H1 (cell line): Measurements from ENCODE around the gene PDZRN3. TPM values are rescaled to one million over a fixed set of nuclear protein-coding genes. Genes with fewer than 3 reads are reported as not detected.
A peak's percentile ranks its signal among the peaks of the same experiment; 100 is the strongest.

Experiments
- CTCF ChIA-PET: fragments of 300-600 bp; sonication (Branson Sonifier 250); formaldehyde crosslinking; loops from one replicate; lab custom pipeline; 2021; ENCODE audit not compliant: partially characterized antibody; lab: Charles Lee
- POLR2A ChIA-PET: fragments of 300-600 bp; sonication (Branson Sonifier 250); formaldehyde crosslinking; loops from one replicate; lab custom pipeline; 2021; ENCODE audit warnings: inconsistent platforms; ENCODE audit not compliant: partially characterized antibody; lab: Charles Lee
- DNase-seq, 2 experiments: peaks; one replicate each; pipeline versions ENCODE4 v3.0.0 to v3.0.0-alpha.2; 2010 to 2022; ENCODE audit warnings: low spot score in 2 of 2, low read depth in 1 of 2, mixed read lengths in 1 of 2
- FAIRE-seq: peaks from 2 replicates; lab custom pipeline; 2011; peaks lifted over from hg19 to GRCh38; lab: Jason Lieb, UNC
- H2AFZ ChIP-seq: 2 replicates; pipeline ENCODE4 v1.8.1; 2012; ENCODE audit warnings: low read length, inconsistent platforms
- H2AK5ac ChIP-seq: 2 replicates; pipeline ENCODE4 v1.6.1; 2013; ENCODE audit warnings: low read depth, low read length
- H2BK120ac ChIP-seq: replicated peaks from 2 replicates; pipeline ENCODE3; 2013; ENCODE audit warnings: low read depth, low read length, inconsistent platforms
- H2BK12ac ChIP-seq: 2 replicates; pipeline ENCODE4 v1.6.1; 2013; ENCODE audit warnings: low read depth, low read length
- H2BK15ac ChIP-seq: 2 replicates; pipeline ENCODE4 v1.6.1; 2013; ENCODE audit warnings: low read length
- H2BK20ac ChIP-seq: 2 replicates; pipeline ENCODE4 v1.6.1; 2013; ENCODE audit warnings: low read length
- H2BK5ac ChIP-seq: 2 replicates; pipeline ENCODE4 v1.6.1; 2013; ENCODE audit warnings: low read depth, low read length
- H3K14ac ChIP-seq: 2 replicates; pipeline ENCODE4 v1.6.1; 2013; ENCODE audit warnings: inconsistent platforms; ENCODE audit not compliant: insufficient read length
- H3K18ac ChIP-seq: 2 replicates; pipeline ENCODE4 v1.6.1; 2013; ENCODE audit warnings: low read length; ENCODE audit errors: extremely low read depth
- H3K23ac ChIP-seq: 2 replicates; pipeline ENCODE4 v1.6.1; 2013; ENCODE audit warnings: inconsistent platforms; ENCODE audit not compliant: insufficient read length
- H3K23me2 ChIP-seq: 2 replicates; pipeline ENCODE4 v1.6.1; 2013; ENCODE audit warnings: low read depth, low read length
- H3K27ac ChIP-seq: 2 replicates; pipeline ENCODE4 v1.6.1; 2011; ENCODE audit warnings: low read depth, low read length, inconsistent platforms
- H3K27me3 ChIP-seq, 4 experiments: replicated peaks in 1 of 4; 1 replicate in 1 of 4; 2 replicates in 3 of 4; pipeline versions ENCODE4 v1.6.1 to v1.8.1; 2011 to 2013; ENCODE audit warnings: low read length in 3 of 4, mild to moderate bottlenecking in 3 of 4, inconsistent platforms in 2 of 4, mixed read lengths in 2 of 4, moderate library complexity in 1 of 4; ENCODE audit not compliant: control insufficient read depth in 3 of 4, insufficient read depth in 3 of 4; ENCODE audit errors: extremely low read depth in 1 of 4
- H3K36me3 ChIP-seq, 4 experiments: 2 replicates each; pipeline versions ENCODE4 v1.6.1 to v1.8.1; 2011 to 2013; ENCODE audit warnings: mild to moderate bottlenecking in 4 of 4, low read length in 3 of 4, moderate library complexity in 2 of 4, control low read depth in 1 of 4, inconsistent platforms in 1 of 4; ENCODE audit not compliant: insufficient read depth in 4 of 4, control insufficient read depth in 2 of 4
- H3K4ac ChIP-seq: replicated peaks from 2 replicates; pipeline ENCODE3; 2013; ENCODE audit warnings: low read length, low read depth, mixed read lengths, inconsistent platforms; ENCODE audit not compliant: insufficient read length
- H3K4me1 ChIP-seq, 4 experiments: replicated peaks in 1 of 4; 1 replicate in 1 of 4; 2 replicates in 3 of 4; pipeline versions ENCODE4 v1.6.1 to v1.8.1; 2011 to 2013; ENCODE audit warnings: low read length in 3 of 4, inconsistent platforms in 2 of 4, mixed read lengths in 1 of 4; ENCODE audit not compliant: insufficient read depth in 4 of 4, control insufficient read depth in 3 of 4
- H3K4me2 ChIP-seq, 2 experiments: 2 replicates each; pipeline versions ENCODE4 v1.6.1 to v1.8.1; 2011 to 2013; ENCODE audit warnings: low read depth in 2 of 2, low read length in 2 of 2, control low read depth in 1 of 2, inconsistent platforms in 1 of 2, mild to moderate bottlenecking in 1 of 2; ENCODE audit not compliant: insufficient read depth in 1 of 2
- H3K4me3 ChIP-seq, 4 experiments: fragments of 200-600, 300-600 bp in 1 of 4; sonication (generic), shearing (Covaris generic), sonication (Bioruptor Twin) in 1 of 4; 2 replicates each; pipeline versions ENCODE4 v1.5.1 to v1.8.1; 2011 to 2016; ENCODE audit warnings: low read length in 4 of 4, low read depth in 3 of 4, control low read depth in 2 of 4, inconsistent platforms in 2 of 4, mild to moderate bottlenecking in 2 of 4, mixed read lengths in 1 of 4, moderate library complexity in 1 of 4; ENCODE audit not compliant: insufficient read depth in 2 of 4; ENCODE audit errors: extremely low read depth in 1 of 4
- H3K56ac ChIP-seq: replicated peaks from 2 replicates; pipeline ENCODE3; 2013; ENCODE audit warnings: low read depth, mild to moderate bottlenecking, mixed read lengths, low read length, inconsistent platforms; ENCODE audit not compliant: insufficient read length
- H3K79me1 ChIP-seq: 2 replicates; pipeline ENCODE4 v1.6.1; 2013; ENCODE audit warnings: low read depth, low read length, control low read depth
- H3K79me2 ChIP-seq, 2 experiments: 2 replicates each; pipeline versions ENCODE4 v1.6.1 to v1.8.1; 2012 to 2013; ENCODE audit warnings: low read length in 2 of 2, mild to moderate bottlenecking in 2 of 2, inconsistent platforms in 1 of 2; ENCODE audit not compliant: insufficient read depth in 2 of 2, control insufficient read depth in 1 of 2
- H3K9ac ChIP-seq, 4 experiments: replicated peaks in 1 of 4; 1 replicate in 1 of 4; 2 replicates in 3 of 4; pipeline versions ENCODE4 v1.6.1 to v1.8.1; 2011 to 2013; ENCODE audit warnings: low read depth in 3 of 4, low read length in 3 of 4, control low read depth in 2 of 4, mild to moderate bottlenecking in 2 of 4, moderate library complexity in 2 of 4, inconsistent platforms in 1 of 4; ENCODE audit errors: extremely low read depth in 1 of 4
- H3K9me3 ChIP-seq, 2 experiments: 2 replicates each; pipeline versions ENCODE4 v1.6.1 to v1.8.1; 2012 to 2013; ENCODE audit warnings: mild to moderate bottlenecking in 2 of 2, moderate library complexity in 2 of 2, control low read depth in 1 of 2, inconsistent platforms in 1 of 2, low read depth in 1 of 2, low read length in 1 of 2, mixed read lengths in 1 of 2; ENCODE audit not compliant: insufficient read depth in 2 of 2
- H4K20me1 ChIP-seq, 2 experiments: replicated peaks in 1 of 2; 2 replicates each; pipeline versions ENCODE3 to v1.8.1; 2011 to 2013; ENCODE audit warnings: inconsistent platforms in 2 of 2, low read length in 2 of 2, mild to moderate bottlenecking in 1 of 2; ENCODE audit not compliant: insufficient read depth in 2 of 2, control insufficient read depth in 1 of 2
- H4K5ac ChIP-seq: 2 replicates; pipeline ENCODE4 v1.6.1; 2013; ENCODE audit warnings: low read length, low read depth, mixed read lengths, inconsistent platforms; ENCODE audit not compliant: insufficient read length
- H4K8ac ChIP-seq: 2 replicates; pipeline ENCODE4 v1.8.0; 2013; ENCODE audit warnings: mild to moderate bottlenecking, moderate library complexity, low read length, inconsistent platforms; ENCODE audit not compliant: insufficient read depth; ENCODE audit errors: extremely low read depth
- H4K91ac ChIP-seq: replicated peaks from 2 replicates; pipeline ENCODE3; 2013; ENCODE audit warnings: low read length, mixed read lengths, inconsistent platforms; ENCODE audit not compliant: insufficient read length
- ATF2 ChIP-seq: IDR thresholded peaks from 2 replicates; pipeline ENCODE4 v1.6.1; 2012; ENCODE audit warnings: low read length, inconsistent platforms
- ATF3 ChIP-seq: IDR thresholded peaks from 2 replicates; pipeline ENCODE4 v1.6.1; 2011; ENCODE audit warnings: low read depth, mild to moderate bottlenecking, low read length; ENCODE audit not compliant: insufficient read depth
- FOSL1 ChIP-seq: IDR thresholded peaks from 2 replicates; pipeline ENCODE4 v1.6.1; 2011; ENCODE audit warnings: mild to moderate bottlenecking, low read depth, low read length, moderate library complexity; ENCODE audit not compliant: insufficient read depth
- HDAC6 ChIP-seq: IDR thresholded peaks from one replicate; pipeline ENCODE4 v1.7.1; 2012; ENCODE audit warnings: low read depth, mild to moderate bottlenecking, inconsistent platforms, low read length, moderate library complexity
- JUN ChIP-seq: IDR thresholded peaks from 2 replicates; pipeline ENCODE4 v1.6.1; 2011; ENCODE audit warnings: low read depth, mild to moderate bottlenecking, improper control_type of control experiment, low read length
- MAFK ChIP-seq: IDR thresholded peaks from 2 replicates; pipeline ENCODE4 v1.6.1; 2012; ENCODE audit warnings: low read depth, mild to moderate bottlenecking, improper control_type of control experiment, low read length
- RAD21 ChIP-seq, 2 experiments: IDR thresholded peaks in 1 of 2; conservative IDR thresholded peaks in 1 of 2; 2 replicates each; pipeline ENCODE4 v1.6.1; 2011; ENCODE audit warnings: low read depth in 2 of 2, low read length in 2 of 2, improper control_type of control experiment in 1 of 2, inconsistent platforms in 1 of 2, mild to moderate bottlenecking in 1 of 2, moderate library complexity in 1 of 2
- TBP ChIP-seq: IDR thresholded peaks from 2 replicates; pipeline ENCODE4 v1.6.1; 2011; ENCODE audit warnings: low read depth, low read length, improper control_type of control experiment
- WGBS, 2 experiments: shearing (Covaris generic) in 1 of 2; methylation state at CpG; one replicate each; pipeline versions ENCODE4 v1.1.6 to v1.1.7; 2013 to 2015; ENCODE audit warnings: low lambda C conversion rate in 2 of 2, mixed read lengths in 2 of 2, inconsistent platforms in 1 of 2, low coverage in 1 of 2, missing lambda C conversion rate in 1 of 2; ENCODE audit not compliant: insufficient replicate concordance in 2 of 2, insufficient coverage in 1 of 2, insufficient read length in 1 of 2; ENCODE audit errors: extremely low coverage in 1 of 2, missing lambda C conversion rate in 1 of 2; 5-methylcytosine and 5-hydroxymethylcytosine counted together
- polyA plus RNA-seq, 7 experiments: library from polyadenylated mRNA; depleted of rRNA in 3 of 7; stranded (reverse) in 5 of 7; unstranded in 2 of 7; fragments of >200 nt in 5 of 7; fragments of 200-250 nt in 2 of 7; gene quantifications; 1 replicate in 5 of 7; 2 replicates in 1 of 7; 4 replicates in 1 of 7; pipeline versions ENCODE4 v1.2.1 to v1.2.3, GENCODE V29; 2011 to 2013; ENCODE audit warnings: missing spikeins in 2 of 7, mixed read lengths in 2 of 7
- total RNA-seq: library from RNA; stranded (reverse); fragmentation: NEBNext Ultra II Directional; extraction: Animal tissue kit (Norgen Biotek cat#: 25700); gene quantifications from 2 replicates; pipeline ENCODE4 v1.2.1, GENCODE V29; 2021

Gene PDZRN3
- total and polyA plus RNA-seq, 2 of the 8 experiments (the other 6 are each of a cell fraction or from before 2014, with no cell fraction given) = 4.2 to 20.5 TPM

GRCh38 chr3:73592154-73593144 is 32.3 kb downstream of the PDZRN3 start:
- H3K23me2 ChIP-seq = no peaks in the 10 kb centered on the region
- H3K14ac ChIP-seq = no peak overlapping the region
- H3K27ac ChIP-seq = no peak overlapping the region
- POLR2A ChIA-PET = no interaction called here
- H2BK5ac ChIP-seq = no peak overlapping the region
- no peak overlapping the region for H2AK5ac ChIP-seq
- no peak overlapping the region for H3K56ac ChIP-seq
- no peak overlapping the region for H2BK120ac ChIP-seq
- H3K23ac ChIP-seq = no peak overlapping the region
- no peak overlapping the region for H2BK15ac ChIP-seq
- H3K79me2 ChIP-seq = no peaks in the 10 kb centered on the region
- H3K4me3 ChIP-seq = no peak overlapping the region
- H4K5ac ChIP-seq = no peak overlapping the region
- DNase-seq (no peak), FAIRE-seq (no peak)
- no peak overlapping the region for H3K4me2 ChIP-seq
- no peak overlapping the region for H3K9ac ChIP-seq
- H2AFZ ChIP-seq = no peak overlapping the region
- no peak overlapping the region for H3K18ac ChIP-seq
- H3K9me3 ChIP-seq = no peaks in the 10 kb centered on the region
- no peak overlapping the region for H2BK20ac ChIP-seq
- H4K91ac ChIP-seq = no peak overlapping the region
- peaks cover 0 to 3% (median 0%) of the 10 kb centered on the region in 4 experiments; a peak in 2 of 8 replicates for H3K36me3 ChIP-seq
- H3K4ac ChIP-seq = no peak overlapping the region
- 82% methylated on average over 11 of the region's 11 CpGs; no CpG with 5 or more reads in 1 of the 2 experiments for WGBS, 2 experiments
- H2BK12ac ChIP-seq = no peak overlapping the region
- no peaks in the 10 kb centered on the region for H3K79me1 ChIP-seq
- H3K27me3 ChIP-seq = peaks cover 0 to 3% (median 0%) of the 10 kb centered on the region in 4 experiments; a peak in 3 of 7 replicates
- CTCF ChIA-PET = interaction anchor here (0.8 to 1.0 kb wide), 2 partner anchors 29 to 84 kb away, joined by 3 to 4 read pairs; no protein-coding TSS in a partner anchor
- peaks cover 0 to 5% (median 3%) of the 10 kb centered on the region in 4 experiments; a peak in 3 of 7 replicates for H3K4me1 ChIP-seq
- no peak overlapping the region for H4K8ac ChIP-seq
- H4K20me1 ChIP-seq = no peaks in the 10 kb centered on the region
- TF ChIP-seq RAD21 (IDR thresholded peaks at IDR 0.05 in 1 of 2, conservative IDR thresholded peaks at IDR 0.05 in 1 of 2; ENCODE audit: low read depth in 2 of 2, low read length in 2 of 2) = 0 out of 4 replicates have a peak, but pooled peaks of 1 of the 2 experiments have one; percentile 7
- no peak for TF ChIP-seq FOSL1
- no peak for TF ChIP-seq TBP
- TF ChIP-seq ATF2 = no peak
- no peak for TF ChIP-seq HDAC6
- TF ChIP-seq ATF3 = no peak
- peak; percentile 81; the same call in 1 of the 2 replicates for TF ChIP-seq MAFK
- TF ChIP-seq JUN = no peak
